ENCODE results near the gene CHST1. TPM values are rescaled to one million over a fixed set of nuclear protein-coding genes. Genes with fewer than 3 reads are reported as not detected.

CHST1 gene
- total RNA-seq, 1 experiment from 2014 or later = not detected

DNA sequence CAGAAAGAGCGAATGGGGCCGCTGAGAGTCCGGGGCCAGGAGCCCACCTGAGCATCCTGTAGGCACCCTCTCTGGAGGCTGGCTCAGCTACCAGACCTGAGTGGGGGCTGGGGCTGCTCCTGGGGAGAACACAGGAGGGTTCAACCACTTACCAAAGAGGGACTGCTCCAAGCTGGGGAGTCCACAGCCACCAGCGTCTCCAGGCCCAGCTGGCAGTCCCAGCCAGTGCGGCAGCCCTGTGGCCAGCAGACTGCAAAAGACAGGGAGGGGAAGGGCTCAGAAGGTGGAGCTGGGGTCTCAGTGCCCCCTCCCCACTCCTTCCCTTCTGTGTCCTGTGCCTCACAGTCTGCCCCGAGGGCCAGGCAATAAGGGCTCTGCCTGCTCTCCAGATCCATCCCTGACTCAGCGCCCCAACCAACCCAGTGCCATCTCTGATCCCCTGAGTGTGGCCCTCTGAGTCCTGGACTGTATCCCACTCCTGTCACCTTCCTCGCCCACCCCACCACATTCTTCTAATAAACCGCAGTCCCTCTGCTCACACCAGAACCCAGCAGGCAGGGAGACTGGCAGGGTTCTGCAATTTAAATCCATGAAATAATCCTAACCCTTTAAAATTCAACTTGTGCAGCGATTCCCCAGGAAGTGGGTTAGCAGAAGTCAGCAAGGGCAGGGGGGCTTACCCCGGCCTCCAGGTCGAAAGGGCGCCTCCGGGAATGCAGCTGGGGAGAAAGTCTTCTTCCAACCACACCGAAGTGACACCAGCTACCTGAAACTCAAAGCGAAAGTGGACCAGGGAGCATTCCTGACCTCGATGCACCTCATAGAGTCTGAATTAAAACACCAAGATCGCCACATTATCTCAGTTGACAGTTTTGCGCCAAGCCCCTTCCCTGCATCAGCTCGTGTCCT, 13.3 kb downstream of the CHST1 start:
- in situ Hi-C loops (cut with HindIII; ENCODE audit: low pct_unique_long_range_greater_than_20kb, low sequenced_read_pairs) = no loop called here
- no peak for DNase-seq (ENCODE audit: low read depth, low spot score)

DNA sequence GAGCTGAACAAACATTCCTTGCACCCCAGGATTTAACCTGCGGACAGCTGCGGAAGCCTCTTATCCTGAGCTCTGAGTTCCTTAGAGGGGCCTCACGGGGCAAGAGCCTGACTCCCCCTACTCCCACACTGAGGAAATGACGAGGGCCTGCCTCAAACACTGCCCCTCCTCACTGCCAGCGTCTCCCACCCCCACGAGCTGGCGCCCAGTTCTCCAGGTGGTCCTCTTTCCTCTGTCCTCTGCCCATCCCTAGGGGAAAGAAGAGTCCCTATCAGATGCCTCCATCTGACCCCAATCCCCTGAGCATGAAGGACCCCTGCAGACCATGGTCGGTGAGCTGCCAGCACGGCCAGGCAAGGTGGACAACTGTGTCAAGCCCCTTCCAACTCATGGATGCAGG, 14.3 kb downstream of the CHST1 start:
- no peak for DNase-seq (ENCODE audit: low read depth, low spot score)
- in situ Hi-C loops (cut with HindIII; ENCODE audit: low pct_unique_long_range_greater_than_20kb, low sequenced_read_pairs) = no loop called here

DNA sequence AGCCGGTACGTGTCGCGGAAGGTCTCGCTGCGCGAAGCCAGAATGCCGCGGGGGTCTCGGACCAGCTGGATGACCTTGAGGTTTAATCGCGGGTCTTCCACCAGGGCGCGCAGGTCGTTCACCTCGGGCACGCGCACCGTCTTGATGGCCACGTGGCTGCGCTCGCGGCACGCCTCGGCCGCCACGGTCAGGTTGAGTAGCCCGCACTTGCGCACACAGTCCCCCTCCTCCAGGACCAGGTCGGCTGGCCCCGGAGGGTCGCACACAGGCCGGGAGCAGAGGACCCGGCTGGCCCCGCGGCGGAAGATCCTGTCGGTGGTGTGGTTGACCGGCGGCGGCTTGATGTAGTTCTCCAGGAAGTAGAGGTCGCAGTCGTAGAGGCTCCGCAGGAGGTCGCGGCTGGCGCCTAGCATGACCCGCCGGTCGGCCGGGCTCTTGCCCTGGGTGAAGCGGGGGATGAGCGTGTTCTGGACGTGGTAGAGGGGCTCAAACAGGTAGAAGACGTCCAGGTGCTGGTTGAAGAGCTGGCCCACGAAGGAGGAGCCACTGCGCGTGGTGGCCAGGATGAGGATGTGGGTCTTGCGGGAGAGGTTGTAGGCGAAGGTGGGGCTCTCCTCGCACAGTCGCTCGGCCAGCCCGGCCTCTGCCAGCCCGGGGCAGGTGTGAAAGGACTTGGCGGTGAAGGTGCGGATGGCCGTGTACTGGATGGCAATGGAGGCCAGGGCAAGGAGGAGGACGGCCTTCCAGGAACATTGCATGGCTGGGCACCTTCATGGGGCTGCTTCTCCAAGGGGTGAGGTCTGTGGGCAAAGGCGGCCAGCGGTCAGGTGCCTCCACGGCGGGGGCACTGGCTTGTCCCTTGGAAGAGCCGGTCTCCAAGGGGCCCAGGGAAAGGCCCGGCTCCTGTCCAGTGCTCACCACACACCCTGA, 15.0 kb downstream of the CHST1 start:
- DNase-seq (ENCODE audit: low read depth, low spot score) = no peak
- in situ Hi-C loops (cut with HindIII; ENCODE audit: low pct_unique_long_range_greater_than_20kb, low sequenced_read_pairs) = no loop called here

DNA sequence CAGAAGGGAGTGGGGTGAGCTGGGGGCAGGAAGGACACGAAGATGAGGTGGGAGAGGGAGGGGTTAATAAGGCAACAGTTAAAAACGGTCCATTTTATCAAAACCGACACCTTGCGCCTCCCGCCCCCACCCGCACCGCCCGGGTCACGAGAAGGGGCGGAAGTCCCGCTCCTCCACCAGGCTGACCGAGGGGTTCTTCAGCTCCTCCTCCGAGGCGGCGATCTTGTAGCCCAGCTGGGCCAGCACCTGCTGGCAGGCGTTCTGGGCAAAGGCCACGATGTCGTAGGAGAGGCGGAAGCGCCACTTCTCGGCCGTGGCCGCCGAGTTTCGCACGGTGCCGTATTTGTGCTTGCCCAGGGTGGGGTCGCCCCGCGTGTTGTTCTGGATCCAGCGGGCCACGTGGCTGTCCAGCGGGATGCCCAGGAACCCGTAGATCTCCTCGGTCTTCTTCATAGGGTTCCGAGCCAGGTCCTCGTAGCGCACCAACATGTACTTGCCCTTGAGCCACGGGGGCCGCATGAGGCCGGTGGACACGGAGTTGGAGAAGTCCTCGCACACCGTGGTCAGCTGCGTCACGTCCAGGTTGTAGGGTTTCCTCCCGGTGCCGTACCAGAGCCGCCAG, 15.8 kb downstream of the CHST1 start:
- in situ Hi-C loops (cut with HindIII; ENCODE audit: low pct_unique_long_range_greater_than_20kb, low sequenced_read_pairs) = no loop called here
- DNase-seq (ENCODE audit: low read depth, low spot score) = no peak

DNA sequence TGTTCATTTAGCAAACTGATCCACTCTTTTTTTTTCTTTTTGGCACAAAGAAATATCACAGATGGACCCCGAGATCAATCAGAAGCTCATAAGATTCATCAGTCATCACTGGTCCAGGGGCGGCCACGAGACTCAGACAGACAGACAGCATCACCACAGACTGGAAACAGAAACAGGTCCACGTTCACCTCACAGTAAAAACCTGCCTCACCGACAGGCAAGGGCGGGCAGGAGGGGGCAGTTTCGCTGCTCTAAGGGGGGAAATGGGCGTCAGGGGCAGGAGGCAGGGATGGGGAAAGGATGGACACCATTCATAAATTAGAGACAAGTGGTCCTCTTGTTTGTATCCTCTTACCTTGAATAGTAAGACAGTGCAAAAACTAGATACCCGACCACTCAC, 16.5 kb downstream of the CHST1 start:
- in situ Hi-C loops (cut with HindIII; ENCODE audit: low pct_unique_long_range_greater_than_20kb, low sequenced_read_pairs) = no loop called here
- no peak for DNase-seq (ENCODE audit: low read depth, low spot score)

DNA sequence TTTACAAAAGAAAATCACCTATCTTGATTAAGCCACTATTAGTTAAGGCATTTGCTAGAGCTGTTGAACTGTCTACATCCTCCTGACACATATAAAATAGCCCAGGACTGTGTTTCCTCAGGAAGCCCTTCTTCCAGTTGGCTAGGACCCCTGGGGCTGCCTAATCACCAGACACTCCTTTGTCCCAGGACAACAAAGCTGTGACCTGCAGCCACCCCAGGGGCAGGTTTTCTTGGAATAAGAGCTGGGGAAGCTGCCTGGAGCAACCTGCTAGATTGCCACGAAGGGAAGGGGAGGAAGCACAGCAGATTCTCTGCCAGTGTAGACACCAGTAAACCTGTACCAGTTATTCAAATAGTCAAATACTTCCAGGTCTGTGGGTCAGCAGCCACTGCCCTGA, 17.6 kb downstream of the CHST1 start:
- in situ Hi-C loops (cut with HindIII; ENCODE audit: low pct_unique_long_range_greater_than_20kb, low sequenced_read_pairs) = no loop called here
- no peak for DNase-seq (ENCODE audit: low read depth, low spot score)

DNA sequence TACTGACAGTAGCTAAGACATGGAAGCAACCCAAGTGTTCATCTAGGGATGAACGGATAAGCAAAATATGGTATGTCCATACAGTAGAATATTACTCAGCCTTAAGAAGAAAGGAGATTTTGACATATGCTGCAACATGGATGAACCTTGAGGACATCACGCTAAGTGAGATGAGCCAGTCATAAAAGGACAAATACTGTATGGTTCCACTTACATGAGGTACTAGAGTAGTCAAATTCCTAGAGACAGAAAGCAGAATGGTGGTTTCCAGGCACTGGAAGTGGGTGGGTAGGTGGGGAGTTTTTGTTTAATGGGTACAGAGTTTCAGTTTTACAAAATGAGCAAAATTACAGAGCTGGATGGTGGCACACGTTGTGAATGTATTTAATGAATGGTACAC, 18.1 kb downstream of the CHST1 start:
- in situ Hi-C loops (cut with HindIII; ENCODE audit: low pct_unique_long_range_greater_than_20kb, low sequenced_read_pairs) = no loop called here
- DNase-seq (ENCODE audit: low read depth, low spot score) = no peak

DNA sequence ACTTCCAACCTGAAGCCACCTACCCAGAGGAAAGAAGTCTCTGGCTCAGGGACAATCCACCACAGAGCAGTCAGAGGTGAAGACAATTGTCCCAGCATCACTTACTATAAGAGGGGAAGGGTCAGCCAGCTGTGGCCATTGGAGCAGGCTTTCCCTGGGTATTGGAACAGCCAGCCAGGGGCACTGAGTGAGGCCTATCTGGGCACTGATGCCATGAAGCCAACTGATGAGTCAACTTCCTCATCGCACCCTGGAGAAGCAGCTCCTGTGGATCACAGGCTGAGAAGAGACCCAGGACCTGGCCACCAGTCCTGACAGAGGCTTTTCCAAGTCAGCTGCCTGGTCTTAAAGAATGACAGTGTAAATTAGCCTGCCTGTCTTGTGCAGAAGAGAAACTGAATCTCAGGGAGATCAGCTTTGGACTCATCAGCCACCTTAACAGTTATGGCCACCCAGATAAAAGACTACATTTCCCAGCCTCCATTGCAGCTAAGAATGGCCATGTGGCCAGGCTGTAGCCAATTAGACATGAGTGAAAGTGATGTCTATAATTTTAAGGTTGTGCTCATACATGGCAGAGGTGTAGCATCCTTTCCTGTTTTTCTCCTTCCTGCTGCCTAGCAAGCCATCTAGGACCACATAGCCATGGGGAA, 19.0 kb downstream of the CHST1 start:
- in situ Hi-C loops (cut with HindIII; ENCODE audit: low pct_unique_long_range_greater_than_20kb, low sequenced_read_pairs) = no loop called here
- DNase-seq (ENCODE audit: low read depth, low spot score) = peak; percentile 58

DNA sequence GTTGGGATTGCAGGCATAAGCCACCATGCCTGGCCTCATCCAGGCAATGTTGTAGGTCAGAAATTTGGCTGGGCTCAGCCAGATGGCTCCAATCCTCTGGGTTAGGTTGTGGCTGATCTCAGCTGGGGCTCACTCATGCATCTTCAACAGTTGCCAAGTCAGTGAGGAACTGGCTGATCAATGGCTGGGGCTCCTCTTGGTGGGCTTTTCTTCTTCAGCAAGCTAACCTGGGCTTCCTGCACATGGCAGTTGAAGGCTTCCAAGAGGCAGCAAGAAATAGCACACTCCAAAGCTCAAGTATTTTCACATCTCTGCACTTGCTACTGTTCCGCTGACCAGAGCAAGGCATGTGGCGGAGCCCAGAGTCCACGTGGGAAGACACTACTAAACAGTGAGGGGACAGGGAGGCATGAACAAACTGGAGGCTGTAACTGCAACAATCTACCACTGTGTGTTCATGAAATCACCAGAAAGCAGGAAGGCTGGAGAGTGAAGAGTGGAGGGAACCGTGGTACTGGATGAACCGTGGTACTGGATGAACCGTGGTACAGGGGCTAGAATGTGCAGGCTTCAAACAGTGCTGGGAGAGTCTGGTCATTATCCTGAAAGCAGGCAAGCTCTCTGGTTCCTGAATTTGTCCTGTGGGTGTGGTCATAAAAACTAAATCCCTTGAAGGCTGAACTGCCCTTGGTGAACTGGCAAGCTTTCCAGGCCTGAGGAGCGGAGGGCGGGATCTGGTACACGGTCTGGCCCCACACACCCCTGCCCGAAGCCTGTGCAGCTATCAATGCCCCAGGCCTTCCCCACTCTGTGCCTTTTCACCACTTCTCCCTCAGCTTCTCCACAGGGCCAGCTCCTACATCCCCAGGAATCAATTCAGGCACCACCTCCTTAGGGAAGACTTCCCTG, 20.2 kb downstream of the CHST1 start:
- DNase-seq (ENCODE audit: low read depth, low spot score) = no peak
- in situ Hi-C loops (cut with HindIII; ENCODE audit: low pct_unique_long_range_greater_than_20kb, low sequenced_read_pairs) = no loop called here

DNA sequence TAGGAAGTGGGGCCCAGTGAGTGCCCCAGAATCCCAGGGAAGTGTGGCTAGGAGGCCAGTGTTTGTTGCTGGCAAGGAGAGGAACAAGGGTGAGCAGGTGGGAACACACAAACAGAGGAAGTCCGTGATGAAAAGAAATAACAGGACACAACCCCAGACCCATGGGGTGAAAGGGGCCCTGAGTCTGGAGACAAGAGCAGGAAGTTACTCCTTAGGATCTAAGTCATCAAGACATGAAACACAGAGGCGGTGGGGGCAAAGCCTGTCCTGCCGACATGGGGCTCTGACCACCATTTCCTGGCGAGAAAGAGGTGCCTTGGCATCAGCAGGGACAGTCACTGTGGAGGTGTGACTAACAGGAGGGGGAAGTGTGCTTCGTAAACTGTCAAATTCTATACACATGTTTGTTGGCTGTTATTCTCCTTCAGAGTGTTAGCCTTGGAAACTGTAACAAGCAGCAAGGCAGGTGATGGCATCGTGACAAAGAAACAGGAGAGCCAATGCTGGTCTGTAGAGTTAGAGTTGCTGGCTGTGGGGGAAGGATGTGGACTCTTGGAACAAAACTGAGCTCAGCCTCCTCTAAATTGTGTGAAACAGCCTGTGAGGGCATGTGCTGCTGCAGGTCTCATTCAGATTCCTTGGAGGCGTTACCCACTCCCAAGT, 21.7 kb downstream of the CHST1 start:
- in situ Hi-C loops (cut with HindIII; ENCODE audit: low pct_unique_long_range_greater_than_20kb, low sequenced_read_pairs) = no loop called here
- DNase-seq (ENCODE audit: low read depth, low spot score) = no peak

DNA sequence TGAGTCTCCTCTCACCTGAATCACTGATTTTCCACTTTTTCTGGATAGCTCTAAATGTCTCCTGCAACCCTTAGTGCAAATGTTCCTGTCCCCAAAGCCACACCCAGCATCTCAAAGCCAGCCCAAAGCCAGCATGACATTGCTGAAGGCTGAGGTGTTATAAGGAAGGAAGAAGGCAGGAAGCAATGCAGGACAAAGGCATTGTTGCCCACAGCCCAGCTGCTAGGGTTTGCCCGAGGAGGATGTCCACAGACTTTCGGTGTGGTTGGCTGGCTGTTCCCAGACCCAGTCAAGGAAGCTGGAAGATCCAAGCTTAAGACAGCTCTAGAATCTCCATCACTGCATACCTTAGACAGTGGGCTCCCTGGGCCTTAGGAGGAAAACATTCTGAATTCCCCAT, 23.5 kb downstream of the CHST1 start:
- in situ Hi-C loops (cut with HindIII; ENCODE audit: low pct_unique_long_range_greater_than_20kb, low sequenced_read_pairs) = no loop called here
- DNase-seq (ENCODE audit: low read depth, low spot score) = no peak

DNA sequence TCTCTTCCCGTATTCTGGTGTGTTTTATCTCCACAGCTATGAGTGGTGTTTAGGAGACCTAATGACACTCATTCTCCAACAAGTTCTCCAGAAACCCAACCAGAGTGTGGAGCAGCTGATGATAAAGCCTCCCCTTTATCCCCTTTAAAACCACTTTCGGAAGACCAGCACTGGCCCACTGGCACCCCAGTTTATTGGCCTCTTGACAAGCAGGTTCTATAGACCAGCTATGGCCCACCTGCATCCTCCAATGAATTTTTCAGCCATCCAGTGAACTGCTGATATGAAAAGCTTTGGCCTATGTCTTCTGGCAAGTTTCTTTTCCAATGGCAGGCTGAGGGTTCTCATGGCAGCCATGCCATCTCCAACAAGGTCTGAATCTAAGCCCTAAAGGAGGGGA, 27.4 kb downstream of the CHST1 start:
- DNase-seq (ENCODE audit: low read depth, low spot score) = no peak
- in situ Hi-C loops (cut with HindIII; ENCODE audit: low pct_unique_long_range_greater_than_20kb, low sequenced_read_pairs) = no loop called here

DNA sequence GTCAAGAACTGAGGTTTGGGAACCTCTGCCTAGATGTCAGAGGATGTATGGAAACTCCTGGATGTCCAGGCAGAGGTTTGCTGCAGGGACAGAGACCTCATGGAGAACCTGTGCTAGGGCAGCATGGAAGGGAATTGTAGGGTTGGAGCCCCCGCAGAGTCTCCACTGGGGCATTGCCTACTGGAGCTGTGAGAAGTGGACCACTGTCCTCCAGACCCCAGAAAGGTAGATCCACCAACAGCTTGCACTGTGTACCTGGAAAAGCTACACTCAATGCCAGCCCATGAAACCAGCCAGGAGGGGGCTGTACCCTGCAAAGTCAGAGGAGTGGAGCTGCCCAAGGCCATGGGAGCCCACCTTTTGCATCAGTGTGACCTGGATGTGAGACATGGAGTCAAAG, 29.5 kb downstream of the CHST1 start:
- DNase-seq (ENCODE audit: low read depth, low spot score) = no peak
- in situ Hi-C loops (cut with HindIII; ENCODE audit: low pct_unique_long_range_greater_than_20kb, low sequenced_read_pairs) = no loop called here

DNA sequence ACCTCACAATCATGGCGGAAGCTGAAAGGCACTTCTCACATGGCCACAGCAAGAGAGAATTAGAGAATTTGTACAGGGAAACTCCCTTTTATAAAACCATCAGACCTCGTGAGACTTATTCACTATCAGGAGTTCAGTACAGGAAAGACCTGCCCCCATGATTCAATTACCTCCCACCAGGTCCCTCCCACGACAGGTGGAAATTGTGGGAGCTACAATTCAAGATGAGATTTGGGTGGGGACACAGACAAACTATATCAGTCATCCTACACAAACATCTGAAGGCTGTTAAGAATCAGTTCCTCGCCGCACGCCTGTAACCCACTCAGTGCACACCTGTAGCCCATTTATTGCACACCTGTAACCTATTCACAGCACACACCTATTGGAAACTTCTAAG, 39.8 kb downstream of the CHST1 start:
- DNase-seq (ENCODE audit: low read depth, low spot score) = no peak
- in situ Hi-C loops (cut with HindIII; ENCODE audit: low pct_unique_long_range_greater_than_20kb, low sequenced_read_pairs) = no loop called here

DNA sequence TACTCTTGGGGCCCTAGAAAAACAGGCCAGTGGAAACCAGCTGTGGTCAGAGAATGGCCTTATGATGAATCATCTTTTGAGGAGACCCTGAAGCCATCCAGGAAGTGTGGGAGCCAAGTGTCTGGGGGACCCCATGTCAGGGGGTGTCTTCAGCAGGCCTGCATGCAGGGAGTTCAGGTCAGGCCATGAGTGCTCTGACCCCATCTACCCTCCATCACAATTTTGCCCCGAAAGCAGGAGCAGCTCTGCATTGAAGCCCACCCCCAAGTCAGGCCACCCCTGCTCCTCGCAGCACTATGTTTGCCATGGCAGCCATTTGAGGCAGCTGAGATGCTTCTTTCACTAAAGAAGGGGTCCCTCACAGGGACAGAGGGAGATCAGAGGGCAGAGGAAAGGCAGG, 41.3 kb downstream of the CHST1 start:
- no peak for DNase-seq (ENCODE audit: low read depth, low spot score)

DNA sequence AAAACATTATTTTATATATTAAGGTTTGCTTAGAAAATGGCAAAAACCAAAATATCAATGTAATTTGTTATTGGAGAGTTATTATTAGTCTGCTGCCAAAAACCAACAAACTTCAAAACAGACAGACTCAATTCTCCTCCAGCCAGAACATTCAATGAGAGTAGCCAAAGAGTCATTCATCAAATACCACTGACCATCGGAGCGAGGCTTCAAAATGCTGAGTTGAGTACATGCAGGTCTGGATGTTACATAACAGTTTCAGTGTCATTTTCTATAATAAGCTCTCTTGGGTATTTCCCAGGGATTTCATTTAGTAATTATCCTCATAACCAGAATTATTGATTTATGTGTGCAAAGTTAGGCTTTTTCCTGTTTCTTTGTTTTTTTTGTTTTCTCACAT, 42.6 kb downstream of the CHST1 start:
- in situ Hi-C loops (cut with HindIII; ENCODE audit: low pct_unique_long_range_greater_than_20kb, low sequenced_read_pairs) = no loop called here

More for the DNA sequence above, 41.3 kb downstream of the CHST1 start:
- in situ Hi-C loops (cut with HindIII; ENCODE audit: low pct_unique_long_range_greater_than_20kb, low sequenced_read_pairs) = no loop called here

More for the DNA sequence above, 42.6 kb downstream of the CHST1 start:
- no peak for DNase-seq (ENCODE audit: low read depth, low spot score)
